Loucy (cell line): ENCODE results near the gene TSHR.

Source experiments
- H2AFZ ChIP-seq: fragments of 200-600 bp; sonication (generic); 2 replicates; pipeline ENCODE4 v1.6.0; 2016; ENCODE audit warnings: antibody characterized with exemption, mild to moderate bottlenecking, low read length, moderate library complexity
- H3F3A ChIP-seq: fragments of 200-600 bp; 2 replicates; pipeline ENCODE4 v1.6.0; 2016; ENCODE audit warnings: antibody characterized with exemption, low read depth, mild to moderate bottlenecking
- H3K27me3 ChIP-seq: fragments of 200-600 bp; sonication (generic); 2 replicates; pipeline ENCODE4 v1.6.1; 2014; ENCODE audit warnings: low read length, mild to moderate bottlenecking; ENCODE audit not compliant: insufficient read depth, poor library complexity, severe bottlenecking
- H3K36me3 ChIP-seq: fragments of 200-600 bp; sonication (generic); 2 replicates; pipeline ENCODE4 v1.6.1; 2016; ENCODE audit warnings: low read length; ENCODE audit not compliant: insufficient read depth
- H3K4me1 ChIP-seq: fragments of 200-600 bp; sonication (generic); 2 replicates; pipeline ENCODE4 v1.5.1; 2014; ENCODE audit warnings: low read length, mild to moderate bottlenecking; ENCODE audit not compliant: insufficient read depth, poor library complexity, severe bottlenecking
- H3K4me2 ChIP-seq: fragments of 200-600 bp; sonication (generic); 2 replicates; pipeline ENCODE4 v1.6.0; 2014; ENCODE audit warnings: antibody characterized with exemption, low read length, low read depth, mild to moderate bottlenecking; ENCODE audit not compliant: poor library complexity, severe bottlenecking
- H3K4me3 ChIP-seq: fragments of 200-600 bp; sonication (generic); 2 replicates; pipeline ENCODE4 v1.5.1; 2014; ENCODE audit warnings: low read length, mild to moderate bottlenecking, mixed read lengths; ENCODE audit not compliant: poor library complexity, severe bottlenecking
- H3K79me2 ChIP-seq: fragments of 200-600 bp; sonication (generic); 2 replicates; pipeline ENCODE4 v1.6.1; 2014; ENCODE audit warnings: low read length; ENCODE audit not compliant: insufficient read depth
- H3K9ac ChIP-seq: fragments of 200-600 bp; sonication (generic); 2 replicates; pipeline ENCODE4 v1.6.0; 2014; ENCODE audit warnings: mild to moderate bottlenecking, low read depth, low read length, moderate library complexity; ENCODE audit not compliant: poor library complexity, severe bottlenecking
- H3K9me2 ChIP-seq: fragments of 200-600 bp; sonication (generic); replicated peaks from 2 replicates; pipeline ENCODE4 v1.6.1; 2016; ENCODE audit warnings: low read depth, low read length, mixed read lengths
- H3K9me3 ChIP-seq: fragments of 200-600 bp; sonication (generic); 2 replicates; pipeline ENCODE4 v1.6.1; 2014; ENCODE audit warnings: mild to moderate bottlenecking, antibody characterized with exemption, low read length, low read depth; ENCODE audit not compliant: insufficient read depth
- H4K20me1 ChIP-seq: fragments of 200-600 bp; sonication (generic); 2 replicates; pipeline ENCODE4 v1.6.0; 2014; ENCODE audit warnings: antibody characterized with exemption, low read length, mild to moderate bottlenecking; ENCODE audit not compliant: insufficient read depth, poor library complexity, severe bottlenecking
- EZH2phosphoT487 ChIP-seq: fragments of 200-600 bp; IDR thresholded peaks from 2 replicates; pipeline ENCODE4 v1.6.1; 2018; ENCODE audit warnings: antibody characterized with exemption, mild to moderate bottlenecking, moderate library complexity, borderline replicate concordance
- TF ChIP-seq, protein P1 (sequence below): fragments of 200-600 bp; sonication (generic); conservative IDR thresholded peaks from 2 replicates; pipeline ENCODE4 v1.5.1; 2014; ENCODE audit warnings: mild to moderate bottlenecking, antibody characterized with exemption, low read length

Gene TSHR

DNA sequence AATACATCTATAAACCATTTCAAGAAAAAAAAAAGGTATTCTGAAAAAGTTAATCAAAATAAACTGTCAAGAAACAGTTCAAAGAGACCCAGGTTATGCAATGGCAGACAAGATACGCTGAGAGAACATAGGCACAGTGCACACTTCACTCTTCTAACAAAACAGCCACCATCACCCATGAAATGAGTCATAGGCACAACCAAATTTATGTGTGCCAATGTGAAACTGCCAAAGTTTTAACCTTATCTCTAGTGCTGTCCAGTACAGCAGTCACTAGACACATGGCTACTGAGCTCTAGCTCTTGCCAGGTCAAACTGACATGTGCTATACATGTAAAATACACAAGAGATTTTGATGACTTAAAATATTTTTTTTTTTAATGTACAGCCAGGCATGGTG lies 15.3 kb upstream of the TSHR start:
- Histone ChIP-seq H3K4me3 (peak overlapping the region; percentile 91), H2AFZ (no peak overlapping the region), H3K79me2 (peaks cover 40% of the 10 kb centered on the region), H3K9me3 (no peaks in the 10 kb centered on the region), H3K36me3 (no peaks in the 10 kb centered on the region), H3F3A (no peaks in the 10 kb centered on the region), H3K9ac (peak overlapping the region; percentile 77), H3K27me3 (no peaks in the 10 kb centered on the region), H3K9me2 (no peaks in the 10 kb centered on the region), H3K4me1 (peaks cover 38% of the 10 kb centered on the region), H4K20me1 (peaks cover 12% of the 10 kb centered on the region), H3K4me2 (peak overlapping the region; percentile 87)
- no peak for TF ChIP-seq EZH2phosphoT487
- TF ChIP-seq, protein P1, sequence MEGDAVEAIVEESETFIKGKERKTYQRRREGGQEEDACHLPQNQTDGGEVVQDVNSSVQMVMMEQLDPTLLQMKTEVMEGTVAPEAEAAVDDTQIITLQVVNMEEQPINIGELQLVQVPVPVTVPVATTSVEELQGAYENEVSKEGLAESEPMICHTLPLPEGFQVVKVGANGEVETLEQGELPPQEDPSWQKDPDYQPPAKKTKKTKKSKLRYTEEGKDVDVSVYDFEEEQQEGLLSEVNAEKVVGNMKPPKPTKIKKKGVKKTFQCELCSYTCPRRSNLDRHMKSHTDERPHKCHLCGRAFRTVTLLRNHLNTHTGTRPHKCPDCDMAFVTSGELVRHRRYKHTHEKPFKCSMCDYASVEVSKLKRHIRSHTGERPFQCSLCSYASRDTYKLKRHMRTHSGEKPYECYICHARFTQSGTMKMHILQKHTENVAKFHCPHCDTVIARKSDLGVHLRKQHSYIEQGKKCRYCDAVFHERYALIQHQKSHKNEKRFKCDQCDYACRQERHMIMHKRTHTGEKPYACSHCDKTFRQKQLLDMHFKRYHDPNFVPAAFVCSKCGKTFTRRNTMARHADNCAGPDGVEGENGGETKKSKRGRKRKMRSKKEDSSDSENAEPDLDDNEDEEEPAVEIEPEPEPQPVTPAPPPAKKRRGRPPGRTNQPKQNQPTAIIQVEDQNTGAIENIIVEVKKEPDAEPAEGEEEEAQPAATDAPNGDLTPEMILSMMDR = no peak

DNA sequence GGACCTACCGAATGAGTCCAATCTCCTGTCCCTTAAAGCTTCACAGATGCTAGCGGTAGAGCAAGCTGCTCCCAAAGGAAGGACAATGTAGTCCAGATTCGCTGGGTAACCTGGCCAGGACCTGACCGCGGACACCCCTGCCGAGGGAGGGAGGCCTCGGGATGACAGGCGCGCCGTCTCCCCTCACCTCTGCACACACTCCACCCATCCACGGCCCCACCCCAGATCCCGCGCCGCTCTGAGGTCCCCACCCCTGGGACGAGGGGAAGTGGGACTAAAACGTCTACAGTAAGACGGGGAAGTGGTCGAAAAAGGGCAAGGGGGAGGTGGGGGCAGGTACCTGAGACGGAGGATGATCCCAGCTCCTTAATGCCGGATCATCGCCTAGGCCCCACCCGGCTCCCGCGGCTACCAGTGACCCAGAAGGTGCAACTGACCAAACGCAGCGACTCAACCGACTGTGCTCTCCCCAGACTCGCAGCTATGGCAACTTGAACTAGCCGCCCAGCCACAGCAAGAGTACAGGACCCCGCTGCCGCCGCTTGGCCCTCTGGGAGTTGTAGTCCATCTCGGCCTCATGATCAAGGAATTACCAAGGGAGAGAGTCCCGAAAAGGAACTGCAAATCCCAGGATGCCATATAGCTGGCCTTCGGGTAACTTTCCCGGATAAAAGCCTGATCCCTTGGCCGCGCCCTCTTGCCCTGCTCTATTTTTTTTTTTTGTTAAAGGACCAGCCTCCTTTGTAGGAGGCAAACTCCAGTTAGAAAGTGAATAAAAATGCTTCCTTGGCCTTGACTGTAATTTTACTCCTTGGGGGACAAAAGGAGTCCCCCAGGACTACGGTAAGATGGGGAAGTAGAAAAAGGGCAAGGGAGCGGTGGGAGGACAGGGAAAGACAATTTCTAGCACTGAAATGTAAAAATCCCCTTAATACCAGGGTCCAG lies 13.9 kb upstream of the TSHR start, which contains the start of gene CEP128:
Gene CEP128, minus strand, starts transcription at position 498 of the 945 bp plus-strand sequence.
- H3K4me1 ChIP-seq = peaks cover 34% of the 10 kb centered on the region
- H3K79me2 ChIP-seq = peaks cover 29% of the 10 kb centered on the region
- peak within 1 kb of the TSS; percentile 87 for H3K4me2 ChIP-seq

DNA sequence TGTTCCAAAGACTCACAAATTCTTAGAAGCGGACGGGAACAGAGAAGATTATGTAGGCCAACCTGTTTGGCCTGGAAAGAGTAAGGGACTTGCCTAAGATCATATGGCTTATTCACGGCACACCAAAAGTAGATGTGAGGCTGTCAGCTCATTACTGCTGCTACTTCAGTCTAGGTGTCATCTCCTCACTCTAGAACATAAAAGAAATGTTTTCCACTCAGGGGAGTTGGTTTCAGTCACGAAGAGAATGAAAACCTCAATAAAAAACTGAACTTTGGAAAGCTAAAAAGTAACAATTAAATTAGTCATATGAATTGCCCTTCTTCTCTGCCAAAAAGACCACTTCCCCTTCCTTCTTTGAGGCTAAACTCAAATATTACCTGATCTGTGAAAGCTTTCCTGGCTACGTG lies 13.2 kb upstream of the TSHR start:
- H3K9ac ChIP-seq = peak overlapping the region; percentile 77
- H3K9me3 ChIP-seq = no peaks in the 10 kb centered on the region
- H3K9me2 ChIP-seq = no peaks in the 10 kb centered on the region
- no peaks in the 10 kb centered on the region for H3K36me3 ChIP-seq
- peak overlapping the region; percentile 91 for H3K4me3 ChIP-seq
- H3K4me2 ChIP-seq = peak overlapping the region; percentile 87
- no peaks in the 10 kb centered on the region for H3K27me3 ChIP-seq
- H2AFZ ChIP-seq = peak overlapping the region; percentile 92
- H3K79me2 ChIP-seq = peaks cover 28% of the 10 kb centered on the region
- peaks cover 7% of the 10 kb centered on the region for H4K20me1 ChIP-seq
- TF ChIP-seq, protein P1 = no peak
- no peak for TF ChIP-seq EZH2phosphoT487
- H3F3A ChIP-seq = no peaks in the 10 kb centered on the region
- H3K4me1 ChIP-seq = peaks cover 34% of the 10 kb centered on the region

More for the DNA sequence above, 13.9 kb upstream of the TSHR start, which contains the start of gene CEP128:
- Histone ChIP-seq H3K36me3 (no peaks in the 10 kb centered on the region), H4K20me1 (peaks cover 7% of the 10 kb centered on the region), H3K9me3 (no peaks in the 10 kb centered on the region), H2AFZ (peak within 1 kb of the TSS; percentile 92), H3K27me3 (no peaks in the 10 kb centered on the region), H3F3A (no peaks in the 10 kb centered on the region), H3K9ac (peak within 1 kb of the TSS; percentile 77), H3K4me3 (peak within 1 kb of the TSS; percentile 91), H3K9me2 (no peaks in the 10 kb centered on the region)
- TF ChIP-seq EZH2phosphoT487 = no peak
- TF ChIP-seq, protein P1 = no peak
